NT2/D1 (cell line): ENCODE measurements around the gene CDH4.

Experiments used
- SUZ12 ChIP-seq: IDR thresholded peaks from 2 replicates; pipeline ENCODE4 v1.6.1; 2011; ENCODE audit not compliant: insufficient read length, insufficient read depth; ENCODE audit errors: extremely low read depth
- YY1 ChIP-seq: IDR thresholded peaks from 2 replicates; pipeline ENCODE4 v1.6.1; 2011; ENCODE audit not compliant: insufficient read length, insufficient read depth
- ZNF274 ChIP-seq: IDR thresholded peaks from 2 replicates; pipeline ENCODE4 v1.6.1; 2011; ENCODE audit warnings: mild to moderate bottlenecking, low read depth, low read length

- TF ChIP-seq ZNF274: no peak
- TF ChIP-seq YY1: no peak
- no peak for TF ChIP-seq SUZ12
Measured at GRCh38 chr20:61638802-61639585, 386.9 kb downstream of the CDH4 start.
